SK-N-SH (cell line): ENCODE data around the gene FHL2.

Source experiments
- EP300 ChIP-seq, 2 experiments: IDR thresholded peaks; 2 replicates each; pipeline versions ENCODE4 v1.4.0 to v1.6.1; 2012; ENCODE audit warnings: borderline replicate concordance in 1 of 2, low read depth in 1 of 2, low read length in 1 of 2
- IRF3 ChIP-seq: fragments of 150-350 bp; IDR thresholded peaks from 2 replicates; pipeline ENCODE4 v1.6.1; 2016; ENCODE audit warnings: mild to moderate bottlenecking, low read depth, low read length
- MAX ChIP-seq: IDR thresholded peaks from 2 replicates; pipeline ENCODE4 v1.4.0; 2012; ENCODE audit warnings: low read depth
- MXI1 ChIP-seq: IDR thresholded peaks from 2 replicates; pipeline ENCODE4 v1.6.1; 2012; ENCODE audit warnings: mild to moderate bottlenecking, low read depth, low read length, improper control_type of control experiment
- POLR2AphosphoS5 ChIP-seq: IDR thresholded peaks from 2 replicates; pipeline ENCODE4 v1.6.1; 2012; ENCODE audit warnings: low read depth, low read length
- SMC3 ChIP-seq: IDR thresholded peaks from 2 replicates; pipeline ENCODE4 v1.6.1; 2012; ENCODE audit warnings: low read depth, low read length, improper control_type of control experiment
- TF ChIP-seq, protein P1 (sequence below): fragments of 200-600 bp; sonication (generic); IDR thresholded peaks from 2 replicates; pipeline ENCODE4 v1.6.1; 2017; ENCODE audit warnings: antibody characterized with exemption, mild to moderate bottlenecking, moderate library complexity

DNA sequence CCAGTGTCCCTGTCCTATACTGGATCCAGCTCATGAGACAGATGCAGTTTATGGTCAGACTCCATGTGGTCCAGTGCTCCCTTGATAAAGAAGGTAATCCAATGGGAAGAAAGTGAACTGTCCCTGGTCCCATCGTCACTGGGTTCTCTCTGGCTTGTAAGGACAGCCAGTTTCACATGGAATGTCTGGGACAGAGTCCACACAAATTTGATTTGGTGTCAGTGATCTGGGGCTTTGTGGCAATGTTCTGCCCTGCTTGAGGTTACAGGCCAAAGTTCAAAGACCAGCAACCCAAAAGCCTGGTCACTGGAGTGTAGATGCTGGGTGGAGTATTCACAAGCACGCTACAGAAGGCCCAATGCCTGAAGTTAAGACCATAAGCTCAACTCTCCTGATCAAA lies 22.2 kb upstream of the FHL2 start:
- no peak for TF ChIP-seq EP300 (IDR thresholded peaks at IDR 0.05; ENCODE audit: borderline replicate concordance in 1 of 2, low read depth in 1 of 2, low read length in 1 of 2)
- no peak for TF ChIP-seq SMC3
- no peak for TF ChIP-seq MAX
- no peak for TF ChIP-seq IRF3
- no peak for TF ChIP-seq POLR2AphosphoS5
- TF ChIP-seq, protein P1, sequence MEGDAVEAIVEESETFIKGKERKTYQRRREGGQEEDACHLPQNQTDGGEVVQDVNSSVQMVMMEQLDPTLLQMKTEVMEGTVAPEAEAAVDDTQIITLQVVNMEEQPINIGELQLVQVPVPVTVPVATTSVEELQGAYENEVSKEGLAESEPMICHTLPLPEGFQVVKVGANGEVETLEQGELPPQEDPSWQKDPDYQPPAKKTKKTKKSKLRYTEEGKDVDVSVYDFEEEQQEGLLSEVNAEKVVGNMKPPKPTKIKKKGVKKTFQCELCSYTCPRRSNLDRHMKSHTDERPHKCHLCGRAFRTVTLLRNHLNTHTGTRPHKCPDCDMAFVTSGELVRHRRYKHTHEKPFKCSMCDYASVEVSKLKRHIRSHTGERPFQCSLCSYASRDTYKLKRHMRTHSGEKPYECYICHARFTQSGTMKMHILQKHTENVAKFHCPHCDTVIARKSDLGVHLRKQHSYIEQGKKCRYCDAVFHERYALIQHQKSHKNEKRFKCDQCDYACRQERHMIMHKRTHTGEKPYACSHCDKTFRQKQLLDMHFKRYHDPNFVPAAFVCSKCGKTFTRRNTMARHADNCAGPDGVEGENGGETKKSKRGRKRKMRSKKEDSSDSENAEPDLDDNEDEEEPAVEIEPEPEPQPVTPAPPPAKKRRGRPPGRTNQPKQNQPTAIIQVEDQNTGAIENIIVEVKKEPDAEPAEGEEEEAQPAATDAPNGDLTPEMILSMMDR, result no peak
- no peak for TF ChIP-seq MXI1
